A673 (cell line): ENCODE measurements around the gene CGNL1.

Experiments used
- CTCF ChIP-seq: fragments of 300-800, 200-600 bp; sonication (generic); conservative IDR thresholded peaks from 2 replicates; pipeline ENCODE4 v1.5.1; 2017; ENCODE audit warnings: low read depth, mild to moderate bottlenecking, antibody characterized with exemption, low read length, moderate library complexity, mixed read lengths
- EZH2 ChIP-seq: fragments of 200-600 bp; sonication (generic); IDR thresholded peaks from 2 replicates; pipeline ENCODE4 v1.6.1; 2017; ENCODE audit warnings: borderline replicate concordance, low read depth, mild to moderate bottlenecking, mixed read lengths, antibody characterized with exemption, low read length; ENCODE audit not compliant: poor library complexity, severe bottlenecking

DNA sequence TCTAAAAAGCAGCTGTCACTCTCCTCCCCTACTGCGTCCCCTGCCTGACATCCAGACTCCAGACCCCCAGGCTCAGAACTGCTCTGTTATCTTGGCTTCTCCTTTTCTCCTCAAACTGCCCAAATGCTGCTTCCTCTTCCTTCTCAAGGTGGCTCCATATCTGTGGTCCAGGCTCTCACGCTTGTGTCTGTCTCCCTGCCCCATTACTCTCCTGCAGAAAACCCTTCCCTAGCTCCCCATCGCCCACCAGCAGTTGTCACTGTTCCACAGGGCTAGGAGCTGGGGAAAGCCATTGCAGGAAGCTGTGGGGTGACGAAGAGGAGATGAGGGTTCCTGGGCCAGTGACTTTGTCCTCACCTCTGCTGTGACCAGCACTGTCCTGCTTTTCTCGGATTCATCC, 30.7 kb upstream of the CGNL1 start:
- peak; percentile 52 for TF ChIP-seq CTCF
- no peak for TF ChIP-seq EZH2
